ENCODE data around the gene KCNMA1. TPM values are rescaled to one million over a fixed set of nuclear protein-coding genes. Genes with fewer than 3 reads are reported as not detected.

Gene KCNMA1
- total and polyA plus RNA-seq, 2 donors (not counting 1 experiment from before 2014, with no cell fraction given), result 0.82 to 3.1 TPM

DNA sequence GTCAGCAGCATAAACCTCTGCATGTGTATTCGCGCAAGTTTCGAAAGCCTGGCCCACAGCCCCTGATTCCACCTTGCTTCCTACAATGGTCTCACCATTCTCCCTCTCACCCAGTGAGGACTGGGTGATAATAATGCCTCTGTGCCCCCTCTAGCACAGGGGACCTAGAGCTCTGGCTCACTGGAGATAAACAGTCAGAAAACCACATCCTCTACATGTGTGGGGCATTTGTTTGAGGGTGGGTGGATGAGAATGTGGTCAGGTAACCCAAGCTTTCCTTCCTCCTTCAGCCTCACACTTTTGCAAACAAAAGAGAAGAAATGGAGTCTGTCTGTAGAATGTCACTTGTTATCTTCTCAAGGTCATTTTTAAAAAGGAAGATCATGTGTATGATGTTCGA is 373.5 kb downstream of the KCNMA1 start:
- DNase-seq, result peak; percentile 42
- TF ChIP-seq CTCF (IDR thresholded peaks at IDR 0.05) (no peak), EZH2 (IDR thresholded peaks at IDR 0.05; ENCODE audit: borderline replicate concordance, insufficient read depth, low read depth, low read length, poor library complexity, severe bottlenecking) (no peak)

GRCh38 chr10:77263700-77264099 is 373.9 kb downstream of the KCNMA1 start:
- no peaks in the 10 kb centered on the region for H3K79me2 ChIP-seq (ENCODE audit: control insufficient read depth, insufficient read depth, low read length)
- intact Hi-C loops (cut with micrococcal nuclease), result no loop called here
- Mint-ChIP-seq H3K9me3 (ENCODE audit: insufficient read depth) (no peaks in the 10 kb centered on the region), H3K27ac (no peak overlapping the region), H3K27me3 (no peaks in the 10 kb centered on the region), H3K4me3 (peak overlapping the region; percentile 56), H3K4me1 (peaks cover 27% of the 10 kb centered on the region)
- CTCF ChIA-PET, result no interaction called here
- 90% methylated on average over 3 of the region's 4 CpGs for WGBS (ENCODE audit: insufficient coverage)
- H3K36me3 ChIP-seq (replicated peaks in 1 of 2; ENCODE audit: control extremely low read depth in 1 of 2, control insufficient read depth in 1 of 2, extremely low read depth in 1 of 2, insufficient read depth in 2 of 2, low read length in 1 of 2), result no peaks in the 10 kb centered on the region
- H4K20me1 ChIP-seq (ENCODE audit: control insufficient read depth, insufficient read depth, low read length, poor library complexity, severe bottlenecking), result no peaks in the 10 kb centered on the region
- H3K27ac ChIP-seq (ENCODE audit: low read length in 2 of 2), result no peak overlapping the region
- no peak overlapping the region for H3K9ac ChIP-seq (ENCODE audit: low read length)
- H3K9me3 ChIP-seq (ENCODE audit: control extremely low read depth in 1 of 3, control insufficient read depth in 2 of 3, insufficient read depth in 1 of 3, low read length in 2 of 3), result no peaks in the 10 kb centered on the region
- H3K4me3 ChIP-seq (ENCODE audit: control extremely low read depth in 1 of 5, extremely low read depth in 1 of 5, insufficient read depth in 1 of 5, low read depth in 2 of 5, low read length in 4 of 5), result peak overlapping the region in 1 of 5 experiments; percentile 14
- POLR2A ChIA-PET, result no interaction called here
- H3K4me2 ChIP-seq (replicated peaks; ENCODE audit: low read depth, low read length, poor library complexity, severe bottlenecking), result peak overlapping the region; percentile 35
- no peak overlapping the region for H2AFZ ChIP-seq (ENCODE audit: insufficient read depth, low read depth, low read length, poor library complexity, severe bottlenecking)
- TF ChIP-seq EZH2 (IDR thresholded peaks at IDR 0.05; ENCODE audit: borderline replicate concordance, insufficient read depth, low read depth, low read length, poor library complexity, severe bottlenecking) (no peak), CTCF (IDR thresholded peaks at IDR 0.05) (no peak)
- no peaks in the 10 kb centered on the region for H3K27me3 ChIP-seq (replicated peaks in 1 of 4; ENCODE audit: control extremely low read depth in 1 of 4, control insufficient read depth in 3 of 4, insufficient read depth in 4 of 4, low read length in 3 of 4)
- no peak for DNase-seq
- no peak for ATAC-seq (ENCODE audit: low read depth)
- peaks cover 17 to 36% of the 10 kb centered on the region in 2 donors for H3K4me1 ChIP-seq (ENCODE audit: control insufficient read depth in 2 of 2, insufficient read depth in 2 of 2, low read length in 2 of 2)

More for the DNA sequence above, 373.5 kb downstream of the KCNMA1 start:
- Mint-ChIP-seq H3K4me1 (peaks cover 27% of the 10 kb centered on the region), H3K9me3 (ENCODE audit: insufficient read depth) (no peaks in the 10 kb centered on the region), H3K27ac (no peak overlapping the region), H3K4me3 (peak overlapping the region; percentile 56), H3K27me3 (no peaks in the 10 kb centered on the region)
- CTCF ChIA-PET, result no interaction called here
- Histone ChIP-seq H3K4me3 (ENCODE audit: control extremely low read depth in 1 of 5, extremely low read depth in 1 of 5, insufficient read depth in 1 of 5, low read depth in 2 of 5, low read length in 4 of 5) (peak overlapping the region in 1 of 5 experiments; percentile 14), H3K4me2 (replicated peaks; ENCODE audit: low read depth, low read length, poor library complexity, severe bottlenecking) (peak overlapping the region; percentile 35), H3K9ac (ENCODE audit: low read length) (peak overlapping the region; percentile 0), H3K36me3 (replicated peaks in 1 of 2; ENCODE audit: control extremely low read depth in 1 of 2, control insufficient read depth in 1 of 2, extremely low read depth in 1 of 2, insufficient read depth in 2 of 2, low read length in 1 of 2) (no peaks in the 10 kb centered on the region), H4K20me1 (ENCODE audit: control insufficient read depth, insufficient read depth, low read length, poor library complexity, severe bottlenecking) (no peaks in the 10 kb centered on the region), H3K4me1 (ENCODE audit: control insufficient read depth in 2 of 2, insufficient read depth in 2 of 2, low read length in 2 of 2) (peaks cover 17 to 36% of the 10 kb centered on the region in 2 donors), H3K9me3 (ENCODE audit: control extremely low read depth in 1 of 3, control insufficient read depth in 2 of 3, insufficient read depth in 1 of 3, low read length in 2 of 3) (no peaks in the 10 kb centered on the region), H3K79me2 (ENCODE audit: control insufficient read depth, insufficient read depth, low read length) (no peaks in the 10 kb centered on the region), H2AFZ (ENCODE audit: insufficient read depth, low read depth, low read length, poor library complexity, severe bottlenecking) (peak overlapping the region; percentile 24), H3K27ac (ENCODE audit: low read length in 2 of 2) (peak overlapping the region in 1 of 2 donors; percentile 7), H3K27me3 (replicated peaks in 1 of 4; ENCODE audit: control extremely low read depth in 1 of 4, control insufficient read depth in 3 of 4, insufficient read depth in 4 of 4, low read length in 3 of 4) (no peaks in the 10 kb centered on the region)
- peak; percentile 57 for ATAC-seq (ENCODE audit: low read depth)
- 8% methylated on average over 4 of the region's 4 CpGs for WGBS (ENCODE audit: insufficient coverage)
- POLR2A ChIA-PET, result no interaction called here
- intact Hi-C loops (cut with micrococcal nuclease), result no loop called here

All from B cell (primary cell).